ENCODE measurements around the gene MYRIP. TPM values are rescaled to one million over a fixed set of nuclear protein-coding genes. Genes with fewer than 3 reads are reported as not detected.

The MYRIP gene
- total RNA-seq, 1 experiment from 2014 or later = 1.6 TPM

- no peak for TF ChIP-seq AFF4 (CRISPR knock-in tag; IDR thresholded peaks at IDR 0.05; ENCODE audit: borderline replicate concordance)
- no peak for TF ChIP-seq ZMAT4 (CRISPR knock-in tag; IDR thresholded peaks at IDR 0.05)
- no peak for TF ChIP-seq CDX4 (CRISPR knock-in tag; IDR thresholded peaks at IDR 0.05; ENCODE audit: borderline replicate concordance)
- no peak for TF ChIP-seq ZSCAN18 (CRISPR knock-in tag; IDR thresholded peaks at IDR 0.05)
- no peak for TF ChIP-seq ELF4 (CRISPR knock-in tag; IDR thresholded peaks at IDR 0.05; ENCODE audit: low read depth)
- TF ChIP-seq FOXJ3 (CRISPR knock-in tag; IDR thresholded peaks at IDR 0.05; ENCODE audit: borderline replicate concordance) = no peak
- TF ChIP-seq TEAD1 (CRISPR knock-in tag; IDR thresholded peaks at IDR 0.05) = no peak
- no peak for TF ChIP-seq CREM (CRISPR knock-in tag; IDR thresholded peaks at IDR 0.05)
- TF ChIP-seq GABPB1 (CRISPR knock-in tag; IDR thresholded peaks at IDR 0.05) = no peak
Observed at GRCh38 chr3:40057077-40057476, 247.7 kb downstream of the MYRIP start (continued).

- Mint-ChIP-seq H3K9me3 (peaks cover 16% of the 10 kb centered on the region), H3K27me3 (ENCODE audit: low read depth) (no peaks in the 10 kb centered on the region; the same call in 1 of the 2 replicates), H3K27ac (no peak overlapping the region), H3K4me3 (no peak overlapping the region), H3K36me3 (no peaks in the 10 kb centered on the region), H3K4me1 (no peaks in the 10 kb centered on the region)
- ChIA-PET POLR2A (no interaction called here), CTCF (no interaction called here)
- ATAC-seq (no peak), DNase-seq (ENCODE audit: low spot score) (no peak)
- TF ChIP-seq SOX15 (CRISPR knock-in tag; IDR thresholded peaks at IDR 0.05) (no peak), TCF7 (CRISPR knock-in tag; IDR thresholded peaks at IDR 0.05; ENCODE audit: low read depth) (no peak), ESRRA (CRISPR knock-in tag; IDR thresholded peaks at IDR 0.05; ENCODE audit: borderline replicate concordance) (no peak), ELF4 (CRISPR knock-in tag; IDR thresholded peaks at IDR 0.05; ENCODE audit: low read depth) (no peak), ZNF532 (CRISPR knock-in tag; IDR thresholded peaks at IDR 0.05; ENCODE audit: borderline replicate concordance) (no peak)
Observed at GRCh38 chr3:40057786-40058185, 248.4 kb downstream of the MYRIP start.

DNA sequence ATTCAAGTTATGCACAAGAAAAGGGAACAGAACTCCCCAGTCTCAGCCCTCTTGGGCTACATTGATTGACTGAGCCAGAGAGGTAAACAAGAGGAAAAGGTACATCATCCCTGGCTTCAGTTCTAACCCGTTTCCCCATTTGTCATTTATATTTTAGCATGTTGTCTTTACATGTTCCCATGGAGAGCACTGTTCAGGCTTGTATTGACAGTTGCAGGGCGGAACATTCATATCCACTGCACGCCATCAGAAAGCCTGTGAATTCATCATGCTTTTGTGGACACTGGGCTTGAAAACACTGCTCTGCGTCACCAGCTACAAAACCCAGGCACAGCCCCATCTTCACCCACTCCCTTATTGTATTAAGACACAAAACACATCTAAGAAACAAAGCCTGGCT, 259.2 kb downstream of the MYRIP start:
- TF ChIP-seq CREB1 (CRISPR knock-in tag; IDR thresholded peaks at IDR 0.05) = no peak
- TF ChIP-seq, protein P1, sequence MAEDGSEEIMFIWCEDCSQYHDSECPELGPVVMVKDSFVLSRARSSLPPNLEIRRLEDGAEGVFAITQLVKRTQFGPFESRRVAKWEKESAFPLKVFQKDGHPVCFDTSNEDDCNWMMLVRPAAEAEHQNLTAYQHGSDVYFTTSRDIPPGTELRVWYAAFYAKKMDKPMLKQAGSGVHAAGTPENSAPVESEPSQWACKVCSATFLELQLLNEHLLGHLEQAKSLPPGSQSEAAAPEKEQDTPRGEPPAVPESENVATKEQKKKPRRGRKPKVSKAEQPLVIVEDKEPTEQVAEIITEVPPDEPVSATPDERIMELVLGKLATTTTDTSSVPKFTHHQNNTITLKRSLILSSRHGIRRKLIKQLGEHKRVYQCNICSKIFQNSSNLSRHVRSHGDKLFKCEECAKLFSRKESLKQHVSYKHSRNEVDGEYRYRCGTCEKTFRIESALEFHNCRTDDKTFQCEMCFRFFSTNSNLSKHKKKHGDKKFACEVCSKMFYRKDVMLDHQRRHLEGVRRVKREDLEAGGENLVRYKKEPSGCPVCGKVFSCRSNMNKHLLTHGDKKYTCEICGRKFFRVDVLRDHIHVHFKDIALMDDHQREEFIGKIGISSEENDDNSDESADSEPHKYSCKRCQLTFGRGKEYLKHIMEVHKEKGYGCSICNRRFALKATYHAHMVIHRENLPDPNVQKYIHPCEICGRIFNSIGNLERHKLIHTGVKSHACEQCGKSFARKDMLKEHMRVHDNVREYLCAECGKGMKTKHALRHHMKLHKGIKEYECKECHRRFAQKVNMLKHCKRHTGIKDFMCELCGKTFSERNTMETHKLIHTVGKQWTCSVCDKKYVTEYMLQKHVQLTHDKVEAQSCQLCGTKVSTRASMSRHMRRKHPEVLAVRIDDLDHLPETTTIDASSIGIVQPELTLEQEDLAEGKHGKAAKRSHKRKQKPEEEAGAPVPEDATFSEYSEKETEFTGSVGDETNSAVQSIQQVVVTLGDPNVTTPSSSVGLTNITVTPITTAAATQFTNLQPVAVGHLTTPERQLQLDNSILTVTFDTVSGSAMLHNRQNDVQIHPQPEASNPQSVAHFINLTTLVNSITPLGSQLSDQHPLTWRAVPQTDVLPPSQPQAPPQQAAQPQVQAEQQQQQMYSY (CRISPR knock-in tag; IDR thresholded peaks at IDR 0.05) = no peak
- H3K27me3 Mint-ChIP-seq (ENCODE audit: low read depth) = peaks cover 8% of the 10 kb centered on the region; the same call in 1 of the 2 replicates
- no peak overlapping the region for H3K4me3 Mint-ChIP-seq
- H3K36me3 Mint-ChIP-seq = no peaks in the 10 kb centered on the region
- H3K27ac Mint-ChIP-seq = no peak overlapping the region
- ChIA-PET CTCF (no interaction called here), POLR2A (no interaction called here)
- peaks cover 6% of the 10 kb centered on the region for H3K4me1 Mint-ChIP-seq
- H3K9me3 Mint-ChIP-seq = no peaks in the 10 kb centered on the region
- no peak for ATAC-seq
- no peak for DNase-seq (ENCODE audit: low spot score)
